ENCODE measurements around the gene QARS1. TPM values are rescaled to one million over a fixed set of nuclear protein-coding genes. Genes with fewer than 3 reads are reported as not detected.

Gene QARS1
- total RNA-seq, 1 experiment from 2014 or later: 346 TPM

DNA sequence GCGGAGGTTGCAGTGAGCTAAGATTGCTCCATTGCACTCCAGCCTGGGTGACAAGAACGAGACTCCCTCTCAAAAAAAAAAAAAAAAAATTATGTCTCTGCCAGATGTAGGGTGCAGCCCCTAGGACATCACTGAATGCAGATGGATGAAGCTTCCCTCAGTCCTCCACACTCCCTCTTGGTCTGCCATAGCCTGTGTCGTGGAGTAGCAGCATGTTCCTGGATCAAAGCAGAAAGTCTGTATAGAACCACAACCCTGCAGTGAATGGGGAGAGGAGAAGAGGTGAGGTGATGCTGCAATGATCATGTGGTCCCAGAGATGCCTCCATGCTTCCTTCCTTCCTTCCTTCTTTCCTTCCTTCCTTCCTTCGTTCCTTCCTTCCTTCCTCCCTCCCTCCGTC, 43.6 kb upstream of the QARS1 start (continued):
- TF ChIP-seq ELF1 (IDR thresholded peaks at IDR 0.05; ENCODE audit: borderline replicate concordance, low read depth) (no peak), POLR2A (IDR thresholded peaks at IDR 0.05; ENCODE audit: borderline replicate concordance, extremely low read depth, insufficient read depth, insufficient read length) (no peak)
- TF ChIP-seq, protein P1, sequence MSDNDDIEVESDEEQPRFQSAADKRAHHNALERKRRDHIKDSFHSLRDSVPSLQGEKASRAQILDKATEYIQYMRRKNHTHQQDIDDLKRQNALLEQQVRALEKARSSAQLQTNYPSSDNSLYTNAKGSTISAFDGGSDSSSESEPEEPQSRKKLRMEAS (IDR thresholded peaks at IDR 0.05): no peak
- TF ChIP-seq, protein P2, sequence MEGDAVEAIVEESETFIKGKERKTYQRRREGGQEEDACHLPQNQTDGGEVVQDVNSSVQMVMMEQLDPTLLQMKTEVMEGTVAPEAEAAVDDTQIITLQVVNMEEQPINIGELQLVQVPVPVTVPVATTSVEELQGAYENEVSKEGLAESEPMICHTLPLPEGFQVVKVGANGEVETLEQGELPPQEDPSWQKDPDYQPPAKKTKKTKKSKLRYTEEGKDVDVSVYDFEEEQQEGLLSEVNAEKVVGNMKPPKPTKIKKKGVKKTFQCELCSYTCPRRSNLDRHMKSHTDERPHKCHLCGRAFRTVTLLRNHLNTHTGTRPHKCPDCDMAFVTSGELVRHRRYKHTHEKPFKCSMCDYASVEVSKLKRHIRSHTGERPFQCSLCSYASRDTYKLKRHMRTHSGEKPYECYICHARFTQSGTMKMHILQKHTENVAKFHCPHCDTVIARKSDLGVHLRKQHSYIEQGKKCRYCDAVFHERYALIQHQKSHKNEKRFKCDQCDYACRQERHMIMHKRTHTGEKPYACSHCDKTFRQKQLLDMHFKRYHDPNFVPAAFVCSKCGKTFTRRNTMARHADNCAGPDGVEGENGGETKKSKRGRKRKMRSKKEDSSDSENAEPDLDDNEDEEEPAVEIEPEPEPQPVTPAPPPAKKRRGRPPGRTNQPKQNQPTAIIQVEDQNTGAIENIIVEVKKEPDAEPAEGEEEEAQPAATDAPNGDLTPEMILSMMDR (IDR thresholded peaks at IDR 0.05 in 2 of 3, conservative IDR thresholded peaks at IDR 0.05 in 1 of 3; ENCODE audit: borderline replicate concordance in 1 of 3, insufficient read depth in 1 of 3, low read depth in 2 of 3, low read length in 2 of 3): no peak

DNA sequence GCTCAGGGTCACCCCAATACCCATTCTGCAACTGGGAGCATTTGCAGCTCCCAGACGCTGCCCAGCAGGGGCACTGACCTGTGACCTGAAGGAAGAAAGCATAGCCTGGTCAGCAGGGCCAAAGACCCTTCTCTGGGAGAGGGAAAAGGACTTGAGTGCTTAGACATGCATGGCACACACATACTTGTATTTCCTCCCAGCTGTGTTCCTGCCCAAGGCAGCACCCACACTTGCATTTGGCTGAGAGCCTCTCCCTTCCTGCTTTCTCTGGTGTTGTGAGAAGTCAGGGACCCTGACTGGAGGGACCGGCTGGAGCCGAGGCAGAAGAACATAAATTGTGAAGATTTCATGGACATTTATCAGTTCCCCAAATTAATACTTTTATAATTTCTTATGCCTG, 35.5 kb upstream of the QARS1 start:
- intact Hi-C loops (cut with micrococcal nuclease): no loop called here
- H3K79me2 ChIP-seq (ENCODE audit: insufficient read depth, low read length): no peaks in the 10 kb centered on the region
- DNase-seq (ENCODE audit: low read depth, low spot score) (no peak), ATAC-seq (no peak)
- peaks cover 0 to 9% of the 10 kb centered on the region in 2 experiments; a peak in 1 of 4 replicates for H3K4me1 ChIP-seq (ENCODE audit: control insufficient read depth in 1 of 2, insufficient read depth in 2 of 2, low read length in 2 of 2)
- no peaks in the 10 kb centered on the region for H3K27me3 ChIP-seq (ENCODE audit: insufficient read depth, low read length)
- H3K9me3 ChIP-seq (ENCODE audit: control insufficient read depth in 1 of 2, insufficient read depth in 1 of 2, low read depth in 1 of 2, low read length in 2 of 2): peaks cover 3 to 5% of the 10 kb centered on the region in 2 experiments; a peak in 1 of 4 replicates
- H3K36me3 ChIP-seq (ENCODE audit: control insufficient read depth in 1 of 2, insufficient read depth in 2 of 2, low read length in 2 of 2): no peaks in the 10 kb centered on the region
- ChIA-PET POLR2A (no interaction called here), RAD21 (ENCODE audit: low non-redundant PET in 1 of 2, low total read pairs in 2 of 2, uncharacterized antibody in 2 of 2, unreplicated experiment in 2 of 2) (no interaction called here), CTCF (no interaction called here)
- no peak overlapping the region for H2AFZ ChIP-seq (ENCODE audit: low read depth, low read length, poor library complexity, severe bottlenecking)
- no peak overlapping the region for H3K9ac ChIP-seq (ENCODE audit: low read length)
- H3K4me2 ChIP-seq (ENCODE audit: low read length): no peak overlapping the region
- no peak overlapping the region for H3K27ac ChIP-seq (ENCODE audit: low read depth, low read length)
- no peak overlapping the region for H3K4me3 ChIP-seq (replicated peaks in 1 of 2; ENCODE audit: low read depth in 1 of 2, low read length in 2 of 2)
- TF ChIP-seq ELF1 (IDR thresholded peaks at IDR 0.05; ENCODE audit: borderline replicate concordance, low read depth) (no peak), TCF7L2 (IDR thresholded peaks at IDR 0.05; ENCODE audit: borderline replicate concordance, extremely low read depth, insufficient read depth, insufficient read length) (no peak), CEBPB (IDR thresholded peaks at IDR 0.05; ENCODE audit: low read depth) (no peak), SRF (IDR thresholded peaks at IDR 0.05; ENCODE audit: low read depth) (no peak), JUND (IDR thresholded peaks at IDR 0.05) (no peak), FOSL1 (IDR thresholded peaks at IDR 0.05; ENCODE audit: low read depth) (no peak), POLR2AphosphoS5 (IDR thresholded peaks at IDR 0.05; ENCODE audit: low read depth, low read length) (no peak), CBX3 (IDR thresholded peaks at IDR 0.05; ENCODE audit: low read depth) (no peak), RAD21 (IDR thresholded peaks at IDR 0.05; ENCODE audit: low read depth) (no peak)
- TF ChIP-seq, protein P1 (IDR thresholded peaks at IDR 0.05): no peak
- no peaks in the 10 kb centered on the region for H4K20me1 ChIP-seq (ENCODE audit: insufficient read depth)
- no peaks in the 10 kb centered on the region for H3K9me2 ChIP-seq (ENCODE audit: insufficient read depth)
- no TSS peak for BruUV-seq (replicated peaks)

Measured in HCT116 (cell line).